Caco-2 (cell line): Measurements from ENCODE around the gene GPR137. TPM values are rescaled to one million over a fixed set of nuclear protein-coding genes. Genes with fewer than 3 reads are reported as not detected.
A peak's percentile ranks its signal among the peaks of the same experiment; 100 is the strongest.

Experiments
- BruUV-seq: library from RNA; stranded (reverse); fragments of 400-500 nt; replicated peaks from 2 replicates; lab custom pipeline; 2021; lab: Mats Ljungman, UMichigan
- CTCF ChIA-PET: fragments of 300-600 bp; sonication (Branson Sonifier 250); formaldehyde crosslinking; loops from one replicate; lab custom pipeline; 2022; ENCODE audit warnings: antibody characterized with exemption; lab: Charles Lee
- POLR2A ChIA-PET: fragments of 300-600 bp; sonication (Branson Sonifier 250); formaldehyde crosslinking; loops from one replicate; lab custom pipeline; 2022; ENCODE audit warnings: antibody characterized with exemption; lab: Charles Lee
- DNase-seq, 2 experiments: peaks; one replicate each; pipeline versions ENCODE4 v3.0.0 to v3.0.0-alpha.2; 2020 to 2022
- H3K27me3 ChIP-seq: replicated peaks from 2 replicates; pipeline ENCODE4 v1.6.0; 2011; ENCODE audit warnings: low read length; ENCODE audit not compliant: control insufficient read depth, insufficient read depth
- H3K36me3 ChIP-seq: 2 replicates; pipeline ENCODE4 v1.5.1; 2011; ENCODE audit warnings: low read length; ENCODE audit not compliant: control insufficient read depth, insufficient read depth
- H3K4me1 ChIP-seq: fragments of 250-450 bp; sonication (Bioruptor Pico); 2 replicates; pipeline ENCODE4 v1.5.1; 2020; ENCODE audit warnings: mild to moderate bottlenecking
- H3K4me3 ChIP-seq: 2 replicates; pipeline ENCODE4 v1.5.1; 2011; ENCODE audit warnings: low read depth, mild to moderate bottlenecking, control low read depth, low read length
- H3K9me3 ChIP-seq: fragments of 250-450 bp; sonication (Bioruptor Pico); 2 replicates; pipeline ENCODE4 v1.5.1; 2020; ENCODE audit warnings: mild to moderate bottlenecking, moderate library complexity
- H3K27ac Mint-ChIP-seq: one replicate; pipeline ENCODE4 v1.8.0; 2022; ENCODE audit warnings: mixed read lengths; ENCODE audit not compliant: unreplicated experiment
- H3K27me3 Mint-ChIP-seq: one replicate; pipeline ENCODE4 v1.8.0; 2022; ENCODE audit warnings: mixed read lengths; ENCODE audit not compliant: insufficient read depth, unreplicated experiment
- H3K36me3 Mint-ChIP-seq: one replicate; pipeline ENCODE4 v1.8.0; 2022; ENCODE audit warnings: mild to moderate bottlenecking, mixed read lengths; ENCODE audit not compliant: insufficient read depth, unreplicated experiment
- H3K4me1 Mint-ChIP-seq: one replicate; pipeline ENCODE4 v1.8.0; 2022; ENCODE audit warnings: low read depth, mixed read lengths; ENCODE audit not compliant: unreplicated experiment
- H3K4me3 Mint-ChIP-seq: one replicate; pipeline ENCODE4 v1.8.0; 2022; ENCODE audit warnings: mild to moderate bottlenecking, moderate library complexity, mixed read lengths; ENCODE audit not compliant: unreplicated experiment
- H3K9me3 Mint-ChIP-seq: one replicate; pipeline ENCODE4 v1.8.0; 2022; ENCODE audit warnings: mixed read lengths; ENCODE audit not compliant: unreplicated experiment
- CTCF ChIP-seq, 2 experiments: fragments of 200-600 bp in 1 of 2; IDR thresholded peaks; 1 replicate in 1 of 2; 2 replicates in 1 of 2; pipeline versions ENCODE4 v1.5.1 to v1.8.0; 2011 to 2022; ENCODE audit warnings: antibody characterized with exemption in 1 of 2, control low read depth in 1 of 2, inconsistent platforms in 1 of 2, low read depth in 1 of 2, low read length in 1 of 2, mild to moderate bottlenecking in 1 of 2, moderate library complexity in 1 of 2; ENCODE audit not compliant: insufficient read depth in 1 of 2, severe bottlenecking in 1 of 2, unreplicated experiment in 1 of 2
- intact Hi-C: fragments of 100-400 bp; cut with micrococcal nuclease; formaldehyde crosslinking; loops from one replicate; pipeline ENCODE4 v1.10.0; 2022; ENCODE audit not compliant: unreplicated experiment
- total RNA-seq: library from RNA; stranded (reverse); gene quantifications from 2 replicates; pipeline ENCODE4 v1.2.3, GENCODE V29; 2022

The GPR137 gene
- total RNA-seq, 1 experiment from 2014 or later, result 58.5 TPM

- POLR2A ChIA-PET, result no interaction called here
- Histone ChIP-seq H3K4me1 (peaks cover 30% of the 10 kb centered on the region), H3K9me3 (no peaks in the 10 kb centered on the region), H3K36me3 (no peaks in the 10 kb centered on the region; the same call in 1 of the 2 replicates), H3K27me3 (no peaks in the 10 kb centered on the region), H3K4me3 (no peak overlapping the region)
- Mint-ChIP-seq H3K4me3 (no peak overlapping the region), H3K36me3 (peaks cover 55% of the 10 kb centered on the region), H3K27ac (no peak overlapping the region), H3K9me3 (no peaks in the 10 kb centered on the region), H3K4me1 (peaks cover 8% of the 10 kb centered on the region), H3K27me3 (no peaks in the 10 kb centered on the region)
- DNase-seq, result no peak
- intact Hi-C loops, result no loop called here
- BruUV-seq, result no TSS peak
- CTCF ChIA-PET, result interaction anchor here (0.5 to 1.2 kb wide), 2 partner anchors 9 to 63 kb away, joined by 3 read pairs; partner anchors contain the start of gene PPP1R14B
- no peak for TF ChIP-seq CTCF (IDR thresholded peaks at IDR 0.05; ENCODE audit: insufficient read depth in 1 of 2, low read depth in 1 of 2, low read length in 1 of 2, severe bottlenecking in 1 of 2, unreplicated experiment in 1 of 2)
Measured at GRCh38 chr11:64238076-64238475, 47.6 kb upstream of the GPR137 start.

- no peak for DNase-seq
- peaks cover 3% of the 10 kb centered on the region; the same call in 1 of the 2 replicates for H3K36me3 ChIP-seq
- Mint-ChIP-seq H3K4me3 (no peak overlapping the region), H3K36me3 (peaks cover 58% of the 10 kb centered on the region), H3K27ac (no peak overlapping the region), H3K27me3 (no peaks in the 10 kb centered on the region), H3K4me1 (peaks cover 15% of the 10 kb centered on the region), H3K9me3 (no peaks in the 10 kb centered on the region)
- ChIA-PET CTCF (interaction anchor here (0.8 kb wide), 1 partner anchor 53 kb away, joined by 3 read pairs; the partner anchor contains the start of gene STIP1), POLR2A (interaction anchor here (0.7 kb wide), 1 partner anchor 79 kb away, joined by 5 read pairs; the partner anchor contains the start of genes PRDX5 and TRMT112)
- H3K27me3 ChIP-seq, result no peaks in the 10 kb centered on the region
- no peaks in the 10 kb centered on the region for H3K9me3 ChIP-seq
- no peak for TF ChIP-seq CTCF (IDR thresholded peaks at IDR 0.05; ENCODE audit: insufficient read depth in 1 of 2, low read depth in 1 of 2, low read length in 1 of 2, severe bottlenecking in 1 of 2, unreplicated experiment in 1 of 2)
- H3K4me1 ChIP-seq, result peaks cover 24% of the 10 kb centered on the region
- no TSS peak for BruUV-seq
- H3K4me3 ChIP-seq, result no peak overlapping the region
- intact Hi-C loops, result no loop called here
Measured at GRCh38 chr11:64238999-64239398, 46.6 kb upstream of the GPR137 start.

GRCh38 chr11:64239662-64240434 lies 45.8 kb upstream of the GPR137 start:
- no peak for TF ChIP-seq CTCF (IDR thresholded peaks at IDR 0.05; ENCODE audit: insufficient read depth in 1 of 2, low read depth in 1 of 2, low read length in 1 of 2, severe bottlenecking in 1 of 2, unreplicated experiment in 1 of 2)
- no peaks in the 10 kb centered on the region for H3K9me3 ChIP-seq
- intact Hi-C loops, result loop anchor here (2.0 kb wide), 1 partner anchor 65 kb away; the partner anchor contains the start of gene ESRRA
- peaks cover 63% of the 10 kb centered on the region for H3K36me3 Mint-ChIP-seq
- H3K4me3 ChIP-seq, result peak overlapping the region; percentile 95
- peak overlapping the region; percentile 90 for H3K27ac Mint-ChIP-seq
- DNase-seq, result no peak
- POLR2A ChIA-PET, result interaction anchor here (0.7 kb wide), 1 partner anchor 78 kb away, joined by 5 read pairs; the partner anchor contains the start of genes PRDX5 and TRMT112
- peak overlapping the region; percentile 88 for H3K4me3 Mint-ChIP-seq
- BruUV-seq, result no TSS peak
- no peaks in the 10 kb centered on the region for H3K27me3 ChIP-seq
- peaks cover 15% of the 10 kb centered on the region for H3K4me1 Mint-ChIP-seq
- H3K27me3 Mint-ChIP-seq, result no peaks in the 10 kb centered on the region
- H3K9me3 Mint-ChIP-seq, result no peaks in the 10 kb centered on the region
- CTCF ChIA-PET, result no interaction called here
- peaks cover 3% of the 10 kb centered on the region; the same call in 1 of the 2 replicates for H3K36me3 ChIP-seq
- H3K4me1 ChIP-seq, result peaks cover 24% of the 10 kb centered on the region
